Prostate gland (tissue), 2 donors: ENCODE data around the gene KLHL24. TPM values are rescaled to one million over a fixed set of nuclear protein-coding genes. Genes with fewer than 3 reads are reported as not detected.

Experiments
- DNase-seq: peaks from one replicate; pipeline ENCODE4 v3.0.0-alpha.2; 2019; ENCODE audit warnings: low spot score
- H3K27ac ChIP-seq, 2 donors: fragments of 200-600 bp; sonication (generic); 2 replicates each; pipeline ENCODE4 v1.5.1; 2017 to 2019
- H3K27me3 ChIP-seq: fragments of 200-600 bp; sonication (generic); replicated peaks from 2 replicates; pipeline ENCODE4 v1.5.1; 2019; ENCODE audit not compliant: insufficient read depth
- H3K36me3 ChIP-seq, 2 donors: fragments of 200-600 bp; sonication (generic); 1 replicate in 1 of 2; 2 replicates in 1 of 2; pipeline versions ENCODE4 v1.5.1 to v1.8.1; 2017 to 2019
- H3K4me1 ChIP-seq: fragments of 200-600 bp; sonication (generic); replicated peaks from 2 replicates; pipeline ENCODE4 v1.5.1; 2019
- H3K4me3 ChIP-seq, 2 donors: fragments of 200-600 bp; sonication (generic); 2 replicates each; pipeline ENCODE4 v1.5.1; 2017 to 2019
- H3K9me3 ChIP-seq: fragments of 200-600 bp; sonication (generic); 2 replicates; pipeline ENCODE4 v1.5.1; 2017
- POLR2A ChIP-seq: fragments of 450-650 bp; IDR thresholded peaks from one replicate; pipeline ENCODE4 v1.6.1; 2016; ENCODE audit warnings: antibody characterized with exemption, mild to moderate bottlenecking
- POLR2AphosphoS5 ChIP-seq: sonication (generic); formaldehyde crosslinking; IDR thresholded peaks from one replicate; pipeline ENCODE4 v1.6.1; 2017; ENCODE audit warnings: antibody characterized with exemption
- whole genome bisulfite sequencing: methylation state at CpG from one replicate; pipeline ENCODE4 v1.1.5; 2018; 5-methylcytosine and 5-hydroxymethylcytosine counted together
- intact Hi-C: fragments of 100-400 bp; cut with DNase I; formaldehyde crosslinking; loops from one replicate; pipeline ENCODE4 v1.14.2; 2022
- total RNA-seq, 2 donors: library from RNA; depleted of rRNA; stranded (reverse); fragments of >200 nt; gene quantifications; one replicate each; pipeline ENCODE4 v1.1.0, GENCODE V29; 2016
- TF ChIP-seq, protein P1 (sequence below), 4 experiments: fragments of 200-600 bp in 2 of 4; fragments of 450-650 bp in 2 of 4; sonication (generic) in 2 of 4; IDR thresholded peaks; 1 replicate in 3 of 4; 2 replicates in 1 of 4; pipeline ENCODE4 v1.5.1; 2016 to 2019; ENCODE audit warnings: antibody characterized with exemption in 4 of 4, mild to moderate bottlenecking in 2 of 4, moderate library complexity in 2 of 4

KLHL24 gene
- total RNA-seq, 2 donors from 2014 or later = 69.5 to 79.2 TPM

DNA sequence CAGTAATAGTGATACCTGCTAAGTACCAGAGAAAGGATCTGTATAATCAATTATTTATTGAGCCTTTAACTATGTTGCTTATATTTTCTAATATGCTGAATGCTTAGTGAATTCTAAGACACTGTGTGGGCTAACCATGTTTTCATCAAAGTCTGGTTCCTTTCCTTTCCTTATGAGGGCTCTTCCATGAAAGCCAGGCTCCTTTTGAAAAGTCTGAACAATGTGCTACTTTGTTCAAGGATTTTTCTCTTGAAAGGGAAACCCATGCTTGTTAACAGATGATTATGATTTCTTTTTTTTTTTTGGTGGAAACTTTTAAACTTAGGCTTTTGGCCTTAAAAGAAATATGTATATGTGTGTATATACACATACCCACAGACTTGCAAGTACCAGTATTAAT lies 79.2 kb downstream of the KLHL24 start:
- no peaks in the 10 kb centered on the region for H3K4me1 ChIP-seq
- no peaks in the 10 kb centered on the region for H3K27me3 ChIP-seq
- no peak for TF ChIP-seq POLR2A
- TF ChIP-seq, protein P1, sequence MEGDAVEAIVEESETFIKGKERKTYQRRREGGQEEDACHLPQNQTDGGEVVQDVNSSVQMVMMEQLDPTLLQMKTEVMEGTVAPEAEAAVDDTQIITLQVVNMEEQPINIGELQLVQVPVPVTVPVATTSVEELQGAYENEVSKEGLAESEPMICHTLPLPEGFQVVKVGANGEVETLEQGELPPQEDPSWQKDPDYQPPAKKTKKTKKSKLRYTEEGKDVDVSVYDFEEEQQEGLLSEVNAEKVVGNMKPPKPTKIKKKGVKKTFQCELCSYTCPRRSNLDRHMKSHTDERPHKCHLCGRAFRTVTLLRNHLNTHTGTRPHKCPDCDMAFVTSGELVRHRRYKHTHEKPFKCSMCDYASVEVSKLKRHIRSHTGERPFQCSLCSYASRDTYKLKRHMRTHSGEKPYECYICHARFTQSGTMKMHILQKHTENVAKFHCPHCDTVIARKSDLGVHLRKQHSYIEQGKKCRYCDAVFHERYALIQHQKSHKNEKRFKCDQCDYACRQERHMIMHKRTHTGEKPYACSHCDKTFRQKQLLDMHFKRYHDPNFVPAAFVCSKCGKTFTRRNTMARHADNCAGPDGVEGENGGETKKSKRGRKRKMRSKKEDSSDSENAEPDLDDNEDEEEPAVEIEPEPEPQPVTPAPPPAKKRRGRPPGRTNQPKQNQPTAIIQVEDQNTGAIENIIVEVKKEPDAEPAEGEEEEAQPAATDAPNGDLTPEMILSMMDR (IDR thresholded peaks at IDR 0.05) = no peak
- no peak for TF ChIP-seq POLR2AphosphoS5
- no peak overlapping the region for H3K4me3 ChIP-seq
- intact Hi-C loops = no loop called here
- no peaks in the 10 kb centered on the region for H3K36me3 ChIP-seq
- no peak for DNase-seq
- no peak overlapping the region for H3K27ac ChIP-seq
- H3K9me3 ChIP-seq = no peaks in the 10 kb centered on the region

DNA sequence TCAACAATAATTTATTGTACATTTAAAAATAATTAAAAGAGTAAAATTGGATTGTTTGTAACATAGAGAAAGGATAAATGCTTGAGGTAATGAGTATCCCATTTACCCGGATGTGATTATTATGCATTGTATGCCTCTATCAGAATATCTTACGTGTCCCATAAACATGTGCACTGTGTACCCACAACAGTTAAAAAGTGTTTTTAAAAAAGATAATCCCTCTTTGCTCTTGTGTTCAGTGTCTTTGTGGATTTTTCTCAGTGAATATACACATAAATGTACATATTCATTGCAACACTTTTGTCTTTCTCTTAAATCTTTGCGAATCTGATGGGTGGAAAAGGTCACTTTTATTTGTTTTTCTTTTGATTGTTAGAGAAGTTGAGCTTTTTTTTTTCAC lies 82.6 kb downstream of the KLHL24 start:
- H3K36me3 ChIP-seq = no peaks in the 10 kb centered on the region
- H3K27ac ChIP-seq = no peak overlapping the region
- intact Hi-C loops = no loop called here
- no peak overlapping the region for H3K4me3 ChIP-seq
- DNase-seq = no peak
- TF ChIP-seq POLR2A (no peak), POLR2AphosphoS5 (no peak)
- TF ChIP-seq, protein P1 (IDR thresholded peaks at IDR 0.05) = no peak
- no peaks in the 10 kb centered on the region for H3K9me3 ChIP-seq
- no peaks in the 10 kb centered on the region for H3K27me3 ChIP-seq
- H3K4me1 ChIP-seq = no peaks in the 10 kb centered on the region
- 49% methylated on average over 3 of the region's 3 CpGs for WGBS

DNA sequence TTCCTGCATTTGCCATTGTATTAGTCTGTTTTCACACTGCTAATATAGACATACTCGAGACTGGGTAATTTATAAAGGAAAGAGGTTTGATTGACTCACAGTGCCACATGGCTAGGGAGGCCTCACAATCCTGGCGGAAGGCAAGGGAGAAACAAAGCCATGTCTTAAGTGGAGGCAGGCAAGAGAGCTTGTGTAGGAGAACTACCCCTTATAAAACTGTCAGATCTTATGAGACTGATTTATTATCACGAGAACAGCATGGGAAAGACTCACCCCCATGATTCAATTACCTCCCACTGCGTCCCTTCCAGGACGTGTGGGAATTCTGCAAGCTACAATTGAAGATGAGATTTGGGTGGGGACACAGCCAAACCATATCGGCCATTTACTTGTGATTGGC lies 90.0 kb downstream of the KLHL24 start:
- H3K36me3 ChIP-seq = no peaks in the 10 kb centered on the region
- 48% methylated on average over 6 of the region's 6 CpGs for WGBS

DNA sequence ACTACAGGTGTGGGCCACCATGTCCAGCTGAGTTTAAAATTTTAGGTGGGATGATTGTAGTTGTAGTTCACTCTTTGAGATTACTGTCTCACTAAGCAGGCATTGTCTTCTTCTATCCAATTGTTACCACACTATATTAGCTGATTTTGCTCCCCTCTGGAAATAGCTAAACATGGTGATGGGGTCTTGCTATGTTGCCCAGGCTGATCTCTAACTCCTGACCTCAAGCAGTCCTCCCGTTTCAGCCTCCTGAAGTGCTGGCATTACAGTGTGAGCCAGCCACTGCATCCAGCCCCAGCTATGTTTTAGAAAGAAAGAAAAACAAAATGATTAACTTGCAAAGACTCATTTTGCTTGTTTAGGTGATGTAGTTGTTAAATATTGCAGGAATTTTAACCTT lies 92.8 kb downstream of the KLHL24 start:
- TF ChIP-seq POLR2A (no peak), POLR2AphosphoS5 (no peak)
- TF ChIP-seq, protein P1 (IDR thresholded peaks at IDR 0.05) = no peak
- no peaks in the 10 kb centered on the region for H3K36me3 ChIP-seq

More for the DNA sequence above, 90.0 kb downstream of the KLHL24 start:
- Histone ChIP-seq H3K4me3 (no peak overlapping the region), H3K27ac (no peak overlapping the region), H3K9me3 (no peaks in the 10 kb centered on the region), H3K27me3 (no peaks in the 10 kb centered on the region), H3K4me1 (no peaks in the 10 kb centered on the region)
- intact Hi-C loops = no loop called here
- TF ChIP-seq POLR2A (no peak), POLR2AphosphoS5 (no peak)
- TF ChIP-seq, protein P1 (IDR thresholded peaks at IDR 0.05) = no peak
- no peak for DNase-seq

DNA sequence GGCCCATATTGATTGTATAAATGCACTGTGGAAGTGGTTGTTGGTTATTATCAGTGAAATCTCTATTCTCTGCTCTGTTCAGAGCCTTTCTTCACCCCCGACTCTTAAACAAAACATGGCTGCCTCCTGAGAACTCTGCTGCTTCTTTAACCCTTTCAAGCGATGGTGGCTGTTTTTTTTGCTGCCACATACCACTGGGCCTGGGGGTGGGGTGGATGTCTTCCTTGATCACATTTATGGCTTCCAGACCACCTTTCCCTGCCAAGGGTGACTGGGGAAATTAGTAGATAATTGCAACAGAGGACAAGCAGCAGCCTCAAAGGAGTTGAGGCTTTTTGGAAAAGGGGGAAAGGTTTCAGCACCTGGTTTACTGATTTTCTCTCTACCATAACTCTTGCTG lies 94.9 kb downstream of the KLHL24 start:
- Histone ChIP-seq H3K9me3 (no peaks in the 10 kb centered on the region), H3K27ac (no peak overlapping the region), H3K4me1 (no peaks in the 10 kb centered on the region), H3K27me3 (no peaks in the 10 kb centered on the region), H3K36me3 (no peaks in the 10 kb centered on the region), H3K4me3 (no peak overlapping the region)
- no peak for DNase-seq
- intact Hi-C loops = no loop called here
- TF ChIP-seq POLR2A (no peak), POLR2AphosphoS5 (no peak)
- TF ChIP-seq, protein P1 (IDR thresholded peaks at IDR 0.05) = no peak
- WGBS = 72% methylated on average over 2 of the region's 2 CpGs

More for the DNA sequence above, 92.8 kb downstream of the KLHL24 start:
- Histone ChIP-seq H3K9me3 (no peaks in the 10 kb centered on the region), H3K27me3 (no peaks in the 10 kb centered on the region), H3K4me1 (no peaks in the 10 kb centered on the region), H3K4me3 (no peak overlapping the region), H3K27ac (no peak overlapping the region)
- 100% methylated on average over 1 of the region's 1 CpG for WGBS
- intact Hi-C loops = no loop called here
- DNase-seq = no peak
